ENCODE measurements around the gene EXOSC5. TPM values are rescaled to one million over a fixed set of nuclear protein-coding genes. Genes with fewer than 3 reads are reported as not detected.

EXOSC5 gene
- total RNA-seq (7.4 and 13.7 TPM in 2 replicates), polyA plus RNA-seq (21.2 and 22.4 TPM in 2 replicates)

DNA sequence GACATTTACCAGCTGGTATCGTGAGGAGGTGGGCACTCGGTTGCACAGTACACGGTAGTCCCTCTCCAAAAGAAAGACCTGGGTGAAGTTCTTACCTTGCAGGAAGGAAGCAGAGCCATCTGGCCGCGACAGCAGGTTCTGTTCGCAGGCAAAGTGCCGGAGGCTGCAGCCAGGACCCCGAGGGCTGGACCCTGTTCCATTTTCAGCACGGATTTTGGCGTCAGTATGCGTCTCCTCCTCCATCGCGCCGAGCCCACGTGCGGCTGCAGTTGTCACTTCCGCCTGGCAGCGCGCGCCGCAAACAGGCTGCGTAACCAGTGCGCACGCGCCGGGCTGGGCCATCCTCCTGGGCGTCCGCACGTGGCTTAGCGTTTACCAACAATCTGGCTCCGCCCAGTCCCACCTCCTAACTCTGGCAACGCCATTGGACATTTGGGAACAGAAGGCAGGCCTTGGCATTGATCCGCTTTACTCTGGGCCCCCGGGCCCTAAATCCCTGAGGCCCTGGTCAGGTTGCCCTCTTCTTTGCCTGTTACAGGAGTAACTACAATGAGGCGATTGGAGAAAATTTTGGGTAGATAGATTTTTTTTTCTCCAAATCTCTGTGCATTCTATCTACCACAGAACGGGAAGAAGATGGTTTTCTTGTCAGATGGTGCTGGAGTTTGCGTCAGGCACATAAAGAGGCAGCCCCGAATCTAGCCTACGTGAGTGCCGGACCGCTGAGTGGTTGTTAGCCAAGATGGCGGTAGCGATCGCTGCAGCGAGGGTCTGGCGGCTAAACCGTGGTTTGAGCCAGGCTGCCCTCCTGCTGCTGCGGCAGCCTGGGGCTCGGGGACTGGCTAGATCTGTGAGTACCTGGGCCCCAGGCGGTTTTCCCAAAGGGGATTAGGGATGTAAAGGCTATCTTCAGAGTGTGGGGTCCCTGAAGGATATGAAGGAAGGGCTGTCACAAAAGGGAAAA, at the start of gene EXOSC5, which contains the start of gene BCKDHA:
Gene EXOSC5 (minus strand): TSS at position 274 of the 964 bp plus-strand sequence. CDS start 31 bp downstream, at position 243.
Gene BCKDHA (plus strand): TSS at position 733 of the 964 bp plus-strand sequence. CDS start 10 bp downstream, at position 743.
- Histone ChIP-seq H3K27ac (peak within 1 kb of the TSS; percentile 89), H3K4me2 (peak within 1 kb of the TSS; percentile 94), H3K9me3 (ENCODE audit: low read depth) (no peaks in the 10 kb centered on the region), H3K36me3 (replicated peaks; ENCODE audit: insufficient read depth, low read depth) (no peaks in the 10 kb centered on the region), H3K9me2 (replicated peaks; ENCODE audit: insufficient read depth) (no peaks in the 10 kb centered on the region), H3K79me2 (peaks cover 31% of the 10 kb centered on the region), H2AFZ (peak within 1 kb of the TSS; percentile 38), H3K4me3 (peak within 1 kb of the TSS; percentile 48), H3K27me3 (no peaks in the 10 kb centered on the region), H3K4me1 (ENCODE audit: insufficient read depth) (peaks cover 3% of the 10 kb centered on the region), H4K20me1 (ENCODE audit: insufficient read depth, poor library complexity, severe bottlenecking) (no peaks in the 10 kb centered on the region)
- no peak for TF ChIP-seq EZH2phosphoT487 (IDR thresholded peaks at IDR 0.05; ENCODE audit: low read depth, severe bottlenecking, unreplicated experiment)
- no peak for TF ChIP-seq EZH2 (IDR thresholded peaks at IDR 0.05; ENCODE audit: borderline replicate concordance)
- TF ChIP-seq, protein P1, sequence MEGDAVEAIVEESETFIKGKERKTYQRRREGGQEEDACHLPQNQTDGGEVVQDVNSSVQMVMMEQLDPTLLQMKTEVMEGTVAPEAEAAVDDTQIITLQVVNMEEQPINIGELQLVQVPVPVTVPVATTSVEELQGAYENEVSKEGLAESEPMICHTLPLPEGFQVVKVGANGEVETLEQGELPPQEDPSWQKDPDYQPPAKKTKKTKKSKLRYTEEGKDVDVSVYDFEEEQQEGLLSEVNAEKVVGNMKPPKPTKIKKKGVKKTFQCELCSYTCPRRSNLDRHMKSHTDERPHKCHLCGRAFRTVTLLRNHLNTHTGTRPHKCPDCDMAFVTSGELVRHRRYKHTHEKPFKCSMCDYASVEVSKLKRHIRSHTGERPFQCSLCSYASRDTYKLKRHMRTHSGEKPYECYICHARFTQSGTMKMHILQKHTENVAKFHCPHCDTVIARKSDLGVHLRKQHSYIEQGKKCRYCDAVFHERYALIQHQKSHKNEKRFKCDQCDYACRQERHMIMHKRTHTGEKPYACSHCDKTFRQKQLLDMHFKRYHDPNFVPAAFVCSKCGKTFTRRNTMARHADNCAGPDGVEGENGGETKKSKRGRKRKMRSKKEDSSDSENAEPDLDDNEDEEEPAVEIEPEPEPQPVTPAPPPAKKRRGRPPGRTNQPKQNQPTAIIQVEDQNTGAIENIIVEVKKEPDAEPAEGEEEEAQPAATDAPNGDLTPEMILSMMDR (IDR thresholded peaks at IDR 0.05; ENCODE audit: poor library complexity) = no peak
- WGBS (ENCODE audit: low lambda C conversion rate, missing lambda C conversion rate) = under 1% methylated on average over 50 of the region's 50 CpGs
- peak; percentile 100 for DNase-seq (ENCODE audit: low spot score)

DNA sequence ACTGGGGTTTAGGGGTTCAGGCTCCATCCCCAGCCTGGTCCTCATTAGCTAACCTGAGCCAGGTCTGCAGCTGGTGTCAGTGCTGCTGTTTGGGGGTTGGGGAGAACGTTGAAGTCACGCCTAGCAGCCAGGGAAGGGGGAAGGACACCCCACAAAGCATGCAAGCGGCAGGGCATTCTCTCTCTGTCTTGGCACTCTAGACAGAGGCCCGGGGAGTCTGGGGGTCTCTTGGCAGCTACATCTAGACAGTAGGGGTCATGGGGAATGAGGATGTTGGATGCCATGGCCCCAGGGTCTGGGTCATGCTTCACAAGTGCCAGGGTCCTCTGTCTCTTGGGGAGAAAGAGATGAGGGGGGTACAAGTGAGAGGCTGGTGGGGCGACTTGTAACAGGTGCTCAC, 48.4 kb upstream of the EXOSC5 start:
- no peaks in the 10 kb centered on the region for H4K20me1 ChIP-seq (ENCODE audit: insufficient read depth, poor library complexity, severe bottlenecking)
- no peak for DNase-seq (ENCODE audit: low spot score)
- H3K27me3 ChIP-seq = peaks cover 8% of the 10 kb centered on the region
- no peaks in the 10 kb centered on the region for H3K79me2 ChIP-seq
- H3K27ac ChIP-seq = no peak overlapping the region
- H3K9me2 ChIP-seq (replicated peaks; ENCODE audit: insufficient read depth) = no peaks in the 10 kb centered on the region
- no peak overlapping the region for H3K4me2 ChIP-seq
- H3K9me3 ChIP-seq (ENCODE audit: low read depth) = no peaks in the 10 kb centered on the region
- TF ChIP-seq EZH2phosphoT487 (IDR thresholded peaks at IDR 0.05; ENCODE audit: low read depth, severe bottlenecking, unreplicated experiment) (no peak), EZH2 (IDR thresholded peaks at IDR 0.05; ENCODE audit: borderline replicate concordance) (no peak)
- TF ChIP-seq, protein P1 (IDR thresholded peaks at IDR 0.05; ENCODE audit: poor library complexity) = no peak
- H3K36me3 ChIP-seq (replicated peaks; ENCODE audit: insufficient read depth, low read depth) = no peaks in the 10 kb centered on the region
- H3K4me3 ChIP-seq = no peak overlapping the region
- H2AFZ ChIP-seq = no peak overlapping the region
- 59% methylated on average over 5 of the region's 5 CpGs for WGBS (ENCODE audit: low lambda C conversion rate, missing lambda C conversion rate)
- no peaks in the 10 kb centered on the region for H3K4me1 ChIP-seq (ENCODE audit: insufficient read depth)

DNA sequence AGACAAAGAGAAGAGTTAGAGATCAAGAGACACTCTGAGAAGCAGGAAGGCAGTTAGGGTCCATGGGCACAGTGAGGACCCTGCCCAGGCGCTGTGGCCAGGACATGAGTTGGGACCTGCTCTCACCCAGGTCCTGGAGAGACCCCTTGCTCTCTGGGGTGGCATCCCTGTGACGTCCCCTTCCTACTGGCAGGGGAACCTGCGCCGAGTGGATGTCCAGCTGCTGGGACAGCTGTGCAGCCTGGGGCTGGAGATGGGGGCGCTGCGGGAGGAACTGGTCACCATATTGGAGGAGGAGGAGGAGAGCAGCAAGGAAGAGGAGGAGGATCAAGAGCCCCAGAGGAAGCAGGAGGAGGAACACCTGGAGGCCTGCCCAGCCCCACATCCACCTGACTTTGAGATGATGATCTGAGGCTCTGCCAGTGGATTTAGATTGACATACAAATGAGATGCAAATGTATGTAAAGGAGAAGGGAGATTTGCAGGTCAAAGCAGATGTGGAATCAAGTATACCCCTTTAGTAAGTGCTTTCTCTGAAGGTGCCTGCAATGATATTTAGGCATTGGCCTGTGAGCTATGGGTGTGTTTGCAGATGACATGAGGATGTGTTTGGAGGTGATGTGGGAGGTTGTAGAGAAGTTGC, 46.8 kb upstream of the EXOSC5 start:
- Histone ChIP-seq H3K27me3 (peaks cover 8% of the 10 kb centered on the region), H3K4me3 (no peak overlapping the region), H4K20me1 (ENCODE audit: insufficient read depth, poor library complexity, severe bottlenecking) (no peaks in the 10 kb centered on the region), H3K9me2 (replicated peaks; ENCODE audit: insufficient read depth) (no peaks in the 10 kb centered on the region), H3K79me2 (peaks cover 3% of the 10 kb centered on the region), H3K27ac (no peak overlapping the region), H3K36me3 (replicated peaks; ENCODE audit: insufficient read depth, low read depth) (no peaks in the 10 kb centered on the region), H2AFZ (no peak overlapping the region), H3K4me2 (peak overlapping the region; percentile 41), H3K4me1 (ENCODE audit: insufficient read depth) (no peaks in the 10 kb centered on the region), H3K9me3 (ENCODE audit: low read depth) (no peaks in the 10 kb centered on the region)
- DNase-seq (ENCODE audit: low spot score) = no peak
- TF ChIP-seq, protein P1 (IDR thresholded peaks at IDR 0.05; ENCODE audit: poor library complexity) = no peak
- TF ChIP-seq EZH2 (IDR thresholded peaks at IDR 0.05; ENCODE audit: borderline replicate concordance) (no peak), EZH2phosphoT487 (IDR thresholded peaks at IDR 0.05; ENCODE audit: low read depth, severe bottlenecking, unreplicated experiment) (no peak)
- 71% methylated on average over 6 of the region's 6 CpGs for WGBS (ENCODE audit: low lambda C conversion rate, missing lambda C conversion rate)
